ENCODE data around the gene MEF2C. TPM values are rescaled to one million over a fixed set of nuclear protein-coding genes. Genes with fewer than 3 reads are reported as not detected.

MEF2C gene
- total RNA-seq, 2 donors from 2014 or later = 7.0 to 23.7 TPM

DNA sequence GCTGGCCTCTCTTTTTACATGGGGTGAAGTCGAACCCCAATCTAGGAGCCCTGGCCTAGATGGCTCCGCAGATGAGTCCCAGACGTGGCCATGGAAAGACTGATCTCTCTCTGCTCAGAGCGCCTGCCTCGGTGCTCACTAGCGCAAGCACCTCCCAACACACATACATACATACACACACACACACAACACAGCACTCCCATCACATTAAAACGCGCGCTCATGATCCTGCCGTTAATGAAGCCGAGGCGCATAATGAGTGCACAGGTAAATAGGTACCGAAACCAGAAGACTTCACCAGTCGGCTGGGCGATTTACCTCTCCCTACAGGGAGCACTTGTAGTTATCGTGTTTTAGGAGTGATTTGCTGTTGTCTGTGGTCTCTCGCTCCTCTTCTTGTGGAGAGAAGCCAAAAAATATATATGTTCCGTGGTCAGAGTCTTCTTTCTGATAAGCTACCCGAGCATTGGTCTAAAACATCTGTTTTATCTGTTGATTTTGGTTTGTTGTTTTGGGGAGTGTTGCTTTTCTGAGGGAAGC is 207.7 kb downstream of the MEF2C start:
- Histone ChIP-seq H3K27me3 (peaks cover 0 to 69% of the 10 kb centered on the region in 2 donors), H3K36me3 (replicated peaks in 1 of 2; ENCODE audit: insufficient read depth in 1 of 2, low read depth in 2 of 2) (no peaks in the 10 kb centered on the region), H3K9me3 (no peaks in the 10 kb centered on the region), H3K4me3 (peak overlapping the region in 1 of 2 donors; percentile 8), H3K27ac (no peak overlapping the region), H3K4me1 (peaks cover 29% of the 10 kb centered on the region)
- ATAC-seq = no peak
- no peak for TF ChIP-seq POLR2A (IDR thresholded peaks at IDR 0.05)
- TF ChIP-seq, protein P1, sequence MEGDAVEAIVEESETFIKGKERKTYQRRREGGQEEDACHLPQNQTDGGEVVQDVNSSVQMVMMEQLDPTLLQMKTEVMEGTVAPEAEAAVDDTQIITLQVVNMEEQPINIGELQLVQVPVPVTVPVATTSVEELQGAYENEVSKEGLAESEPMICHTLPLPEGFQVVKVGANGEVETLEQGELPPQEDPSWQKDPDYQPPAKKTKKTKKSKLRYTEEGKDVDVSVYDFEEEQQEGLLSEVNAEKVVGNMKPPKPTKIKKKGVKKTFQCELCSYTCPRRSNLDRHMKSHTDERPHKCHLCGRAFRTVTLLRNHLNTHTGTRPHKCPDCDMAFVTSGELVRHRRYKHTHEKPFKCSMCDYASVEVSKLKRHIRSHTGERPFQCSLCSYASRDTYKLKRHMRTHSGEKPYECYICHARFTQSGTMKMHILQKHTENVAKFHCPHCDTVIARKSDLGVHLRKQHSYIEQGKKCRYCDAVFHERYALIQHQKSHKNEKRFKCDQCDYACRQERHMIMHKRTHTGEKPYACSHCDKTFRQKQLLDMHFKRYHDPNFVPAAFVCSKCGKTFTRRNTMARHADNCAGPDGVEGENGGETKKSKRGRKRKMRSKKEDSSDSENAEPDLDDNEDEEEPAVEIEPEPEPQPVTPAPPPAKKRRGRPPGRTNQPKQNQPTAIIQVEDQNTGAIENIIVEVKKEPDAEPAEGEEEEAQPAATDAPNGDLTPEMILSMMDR (IDR thresholded peaks at IDR 0.05) = no peak
- intact Hi-C loops (cut with DNase I) = no loop called here
- DNase-seq = no peak
- 8 to 11% methylated on average over 19 of the region's 19 CpGs for WGBS, 2 donors

DNA sequence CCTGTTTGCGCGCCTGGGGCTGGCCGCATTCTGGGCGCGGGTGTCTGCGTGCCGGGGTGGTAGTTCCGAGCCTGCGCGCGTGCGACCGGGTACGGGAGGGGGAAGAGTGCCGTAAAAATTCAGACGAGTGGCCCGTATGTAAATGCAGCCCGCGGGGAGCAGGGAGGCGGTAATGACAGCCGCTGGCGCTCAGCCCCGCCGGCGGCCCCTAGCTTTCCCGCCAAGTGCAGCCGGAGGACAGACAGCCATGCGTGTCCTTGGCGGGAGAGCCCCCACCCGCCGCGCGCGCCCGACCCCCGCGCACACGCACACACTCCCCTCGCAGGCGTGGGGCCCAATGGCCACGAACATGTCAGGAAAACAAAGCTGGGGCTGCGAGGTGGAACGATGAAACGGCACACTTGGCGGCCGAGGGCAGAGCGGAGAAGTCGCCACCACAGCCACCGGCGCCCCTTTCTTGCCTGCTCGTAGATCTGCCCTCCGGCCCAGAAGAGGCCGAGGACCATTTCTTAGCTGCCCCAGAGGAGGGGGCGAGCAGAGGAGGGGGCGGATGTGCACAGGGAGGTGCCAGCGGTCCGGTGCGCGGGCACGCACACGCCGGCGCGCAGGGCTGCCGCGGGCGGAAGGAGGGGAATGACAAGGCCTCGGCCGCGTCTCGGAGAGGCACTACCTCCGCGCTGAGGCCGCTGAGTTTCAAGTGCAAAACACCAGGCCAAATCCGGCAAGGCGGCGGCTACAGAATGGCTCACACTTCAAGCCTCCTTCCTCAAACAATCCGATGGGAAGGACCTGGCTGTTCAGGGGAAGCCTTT is 208.4 kb downstream of the MEF2C start:
- Histone ChIP-seq H3K4me3 (peak overlapping the region in 1 of 2 donors; percentile 8), H3K36me3 (replicated peaks in 1 of 2; ENCODE audit: insufficient read depth in 1 of 2, low read depth in 2 of 2) (no peaks in the 10 kb centered on the region), H3K27me3 (peaks cover 0 to 62% of the 10 kb centered on the region in 2 donors), H3K27ac (no peak overlapping the region), H3K9me3 (no peaks in the 10 kb centered on the region), H3K4me1 (peaks cover 23% of the 10 kb centered on the region)
- DNase-seq = no peak
- WGBS, 2 donors = 0 to 3% methylated on average over 2 to 73 of the region's 78 CpGs
- intact Hi-C loops (cut with DNase I) = no loop called here
- peak; percentile 38 for ATAC-seq
- TF ChIP-seq, protein P1 (IDR thresholded peaks at IDR 0.05) = no peak
- TF ChIP-seq POLR2A (IDR thresholded peaks at IDR 0.05) = no peak

DNA sequence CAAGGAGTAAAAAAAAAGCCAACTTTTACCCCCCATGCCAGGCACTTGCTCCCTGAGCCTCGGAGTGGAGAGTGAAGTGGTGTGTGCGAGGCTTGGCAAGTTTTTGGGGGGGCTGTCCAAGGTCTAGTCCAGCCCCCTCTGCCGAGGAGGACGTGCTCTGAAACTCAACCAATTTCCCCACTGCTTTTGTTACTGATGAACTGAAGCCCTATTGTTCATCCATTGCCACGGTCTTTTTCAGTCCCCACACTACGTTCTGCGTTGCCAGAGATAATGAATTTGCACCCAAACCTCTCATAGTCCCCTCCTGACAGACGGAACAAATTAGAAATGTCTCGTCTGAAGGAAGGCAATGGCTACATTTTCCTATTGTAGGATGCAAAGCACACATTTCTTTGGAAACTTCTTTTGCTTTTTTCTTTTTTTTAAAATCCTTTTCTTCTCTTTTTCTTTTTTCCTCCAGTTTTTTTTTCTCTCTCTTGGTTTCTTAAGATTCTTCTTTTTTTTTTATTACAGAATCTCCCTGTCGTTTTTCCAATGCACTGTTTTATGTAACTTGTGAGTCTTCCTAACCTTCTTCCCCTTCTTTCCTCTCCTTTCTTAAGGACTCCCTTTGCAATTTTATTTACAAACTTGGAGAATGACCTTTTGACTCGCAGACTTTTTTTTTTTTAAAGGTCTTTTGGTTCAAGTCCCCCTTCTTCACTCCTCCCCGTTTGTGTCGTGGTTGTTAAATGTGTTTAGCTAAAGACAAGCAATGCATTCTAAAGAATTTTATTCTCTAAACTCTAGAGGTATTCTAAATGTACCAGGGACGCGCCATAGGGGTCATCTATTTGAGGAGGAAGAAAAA is 209.5 kb downstream of the MEF2C start:
- ATAC-seq = no peak
- TF ChIP-seq, protein P1 (IDR thresholded peaks at IDR 0.05) = no peak
- TF ChIP-seq POLR2A (IDR thresholded peaks at IDR 0.05) = no peak
- WGBS, 2 donors = 5 to 9% methylated on average over 15 of the region's 15 CpGs
- no peak for DNase-seq
- Histone ChIP-seq H3K4me3 (no peak overlapping the region), H3K9me3 (no peaks in the 10 kb centered on the region), H3K27ac (no peak overlapping the region), H3K4me1 (peaks cover 21% of the 10 kb centered on the region), H3K27me3 (peaks cover 0 to 58% of the 10 kb centered on the region in 2 donors), H3K36me3 (replicated peaks in 1 of 2; ENCODE audit: insufficient read depth in 1 of 2, low read depth in 2 of 2) (no peaks in the 10 kb centered on the region)
- intact Hi-C loops (cut with DNase I) = no loop called here

DNA sequence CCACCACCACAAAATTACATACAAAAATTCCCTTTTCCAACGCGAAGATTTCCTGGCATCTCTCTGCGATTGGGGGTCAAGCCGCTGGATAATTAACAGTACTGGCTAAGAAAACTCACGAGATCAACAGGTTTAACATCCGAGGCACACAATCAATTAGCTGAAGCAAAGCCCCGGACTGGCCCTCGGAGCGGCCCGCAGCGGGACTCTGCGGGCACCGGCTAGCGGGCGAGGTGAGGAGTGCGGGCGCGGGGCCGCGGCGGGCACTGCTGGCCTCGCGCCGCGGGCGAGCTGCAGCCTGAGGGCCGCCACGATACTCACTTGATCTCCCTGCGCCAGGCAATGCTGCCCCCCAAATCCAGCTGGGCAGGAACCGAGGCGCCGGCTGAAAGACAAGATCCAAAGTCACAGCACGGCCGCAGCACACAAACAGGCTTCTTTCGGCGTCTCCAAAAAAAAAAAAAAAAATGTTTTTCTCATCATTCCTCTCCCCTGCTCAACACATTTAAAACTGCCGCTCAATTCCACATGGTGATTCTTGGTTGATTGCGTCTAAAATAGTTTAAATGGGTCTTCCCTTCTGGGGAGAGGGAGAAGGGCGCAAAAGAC is 210.2 kb downstream of the MEF2C start:
- ATAC-seq (no peak), DNase-seq (no peak)
- Histone ChIP-seq H3K9me3 (no peaks in the 10 kb centered on the region), H3K36me3 (replicated peaks in 1 of 2; ENCODE audit: insufficient read depth in 1 of 2, low read depth in 2 of 2) (no peaks in the 10 kb centered on the region), H3K27me3 (peaks cover 0 to 65% of the 10 kb centered on the region in 2 donors), H3K4me1 (peaks cover 21% of the 10 kb centered on the region), H3K27ac (no peak overlapping the region), H3K4me3 (no peak overlapping the region)
- no peak for TF ChIP-seq POLR2A (IDR thresholded peaks at IDR 0.05)
- TF ChIP-seq, protein P1 (IDR thresholded peaks at IDR 0.05) = no peak
- 5 to 13% methylated on average over 16 to 33 of the region's 39 CpGs for whole genome bisulfite sequencing, 2 donors
- intact Hi-C loops (cut with DNase I) = no loop called here
